NCI-H2171 treated with DMSO at 0.1 percent for 48 hours (cell line): Measurements from ENCODE around the gene RTL3.
"Not testable (repeated sequence)": the region's sequence is repeated elsewhere in the genome, so short reads cannot be mapped to it uniquely, and the experiment has no call there.

Source experiments
- DNase-seq: peaks from one replicate; lab custom pipeline; 2025; lab: John Stamatoyannopoulos, UW

The RTL3 gene

GRCh38 chrX:78658845-78659744 is at the start of gene RTL3:
Gene RTL3, minus strand, starts transcription at chrX:78659328. Its CDS starts 908 bp downstream, at chrX:78658420.
- DNase-seq, result no peak

- no peak for DNase-seq
Observed at GRCh38 chrX:78708816-78709215, 49.7 kb upstream of the RTL3 start.

- DNase-seq, result no peak
Observed at GRCh38 chrX:78708262-78708661, 49.1 kb upstream of the RTL3 start.

GRCh38 chrX:78706071-78706470 is 46.9 kb upstream of the RTL3 start:
- DNase-seq, result no peak

- DNase-seq, result no peak
Observed at GRCh38 chrX:78693536-78693935, 34.4 kb upstream of the RTL3 start.

GRCh38 chrX:78693012-78693411 is 33.9 kb upstream of the RTL3 start:
- no peak for DNase-seq

- no peak for DNase-seq
Observed at GRCh38 chrX:78687586-78687985, 28.5 kb upstream of the RTL3 start.

- no peak for DNase-seq
Observed at GRCh38 chrX:78673246-78673645, 14.1 kb upstream of the RTL3 start.

- no peak for DNase-seq
Observed at GRCh38 chrX:78665342-78665741, 6.2 kb upstream of the RTL3 start.

- DNase-seq, result no peak
Observed at GRCh38 chrX:78661836-78662235, 2.7 kb upstream of the RTL3 start.

- no peak for DNase-seq
Observed at GRCh38 chrX:78659955-78660354, 827 bp upstream of the RTL3 start.

- DNase-seq, result no peak
Observed at GRCh38 chrX:78658414-78658813, 714 bp downstream of the RTL3 start.

GRCh38 chrX:78655642-78656041 is 3.5 kb downstream of the RTL3 start:
- DNase-seq, result no peak

GRCh38 chrX:78653118-78653822 is 5.9 kb downstream of the RTL3 start:
- DNase-seq, result no peak

- no peak for DNase-seq
Observed at GRCh38 chrX:78650906-78651437, 8.2 kb downstream of the RTL3 start.

GRCh38 chrX:78643874-78644273 is 15.3 kb downstream of the RTL3 start:
- no peak for DNase-seq

- no peak for DNase-seq
Observed at GRCh38 chrX:78643096-78643495, 16.0 kb downstream of the RTL3 start.

GRCh38 chrX:78636096-78636495 is 23.0 kb downstream of the RTL3 start:
- DNase-seq, result not testable (repeated sequence)

GRCh38 chrX:78624962-78625909 is 33.9 kb downstream of the RTL3 start:
- DNase-seq, result no peak

GRCh38 chrX:78624426-78624825 is 34.7 kb downstream of the RTL3 start:
- no peak for DNase-seq

- no peak for DNase-seq
Observed at GRCh38 chrX:78622831-78623230, 36.3 kb downstream of the RTL3 start.

GRCh38 chrX:78619834-78620233 is 39.3 kb downstream of the RTL3 start:
- no peak for DNase-seq
